Suprapubic skin (tissue), 4 donors: ENCODE results near the gene CARHSP1. TPM values are rescaled to one million over a fixed set of nuclear protein-coding genes. Genes with fewer than 3 reads are reported as not detected.
"Not testable (repeated sequence)": the region's sequence is repeated elsewhere in the genome, so short reads cannot be mapped to it uniquely, and the experiment has no call there.

Source experiments
- DNase-seq, 2 donors: peaks; one replicate each; pipeline ENCODE4 v3.0.0-alpha.2; 2019; ENCODE audit warnings: low spot score in 2 of 2
- H3K27ac ChIP-seq: fragments of 200-600 bp; sonication (generic); one replicate; pipeline ENCODE4 v1.5.1; 2019
- H3K27me3 ChIP-seq: fragments of 200-600 bp; sonication (generic); one replicate; pipeline ENCODE4 v1.5.1; 2019
- H3K36me3 ChIP-seq: fragments of 200-600 bp; sonication (generic); one replicate; pipeline ENCODE4 v1.5.1; 2019
- H3K4me1 ChIP-seq: fragments of 200-600 bp; sonication (generic); one replicate; pipeline ENCODE4 v1.5.1; 2019
- H3K4me3 ChIP-seq: fragments of 200-600 bp; sonication (generic); one replicate; pipeline ENCODE4 v1.5.1; 2019; ENCODE audit warnings: mild to moderate bottlenecking
- H3K9me3 ChIP-seq: fragments of 200-600 bp; sonication (generic); one replicate; pipeline ENCODE4 v1.5.1; 2019
- EP300 ChIP-seq: sonication (generic); formaldehyde crosslinking; IDR thresholded peaks from one replicate; pipeline ENCODE4 v1.6.1; 2017; ENCODE audit warnings: antibody characterized with exemption
- POLR2A ChIP-seq, 2 donors: fragments of 450-650 bp; IDR thresholded peaks; one replicate each; pipeline ENCODE4 v1.6.1; 2017; ENCODE audit warnings: antibody characterized with exemption in 2 of 2, mild to moderate bottlenecking in 2 of 2, moderate library complexity in 2 of 2
- POLR2AphosphoS5 ChIP-seq, 3 donors: sonication (generic); formaldehyde crosslinking; IDR thresholded peaks; one replicate each; pipeline ENCODE4 v1.6.1; 2017; ENCODE audit warnings: antibody characterized with exemption in 3 of 3
- WGBS: methylation state at CpG from one replicate; pipeline ENCODE4 v1.1.5; 2018; 5-methylcytosine and 5-hydroxymethylcytosine counted together
- total RNA-seq, 4 donors: library from RNA; depleted of rRNA; stranded (reverse); fragments of >200 nt; gene quantifications; one replicate each; pipeline ENCODE4 v1.1.0, GENCODE V29; 2016
- TF ChIP-seq, protein P1 (sequence below), 2 donors: fragments of 200-600 bp in 1 of 2; fragments of 450-650 bp in 1 of 2; sonication (generic) in 1 of 2; IDR thresholded peaks; one replicate each; pipeline ENCODE4 v1.5.1; 2016 to 2019; ENCODE audit warnings: antibody characterized with exemption in 2 of 2, mild to moderate bottlenecking in 1 of 2, moderate library complexity in 1 of 2

Gene CARHSP1
- total RNA-seq, 4 donors from 2014 or later: 32.7 to 60.8 (median 41.5) TPM

DNA sequence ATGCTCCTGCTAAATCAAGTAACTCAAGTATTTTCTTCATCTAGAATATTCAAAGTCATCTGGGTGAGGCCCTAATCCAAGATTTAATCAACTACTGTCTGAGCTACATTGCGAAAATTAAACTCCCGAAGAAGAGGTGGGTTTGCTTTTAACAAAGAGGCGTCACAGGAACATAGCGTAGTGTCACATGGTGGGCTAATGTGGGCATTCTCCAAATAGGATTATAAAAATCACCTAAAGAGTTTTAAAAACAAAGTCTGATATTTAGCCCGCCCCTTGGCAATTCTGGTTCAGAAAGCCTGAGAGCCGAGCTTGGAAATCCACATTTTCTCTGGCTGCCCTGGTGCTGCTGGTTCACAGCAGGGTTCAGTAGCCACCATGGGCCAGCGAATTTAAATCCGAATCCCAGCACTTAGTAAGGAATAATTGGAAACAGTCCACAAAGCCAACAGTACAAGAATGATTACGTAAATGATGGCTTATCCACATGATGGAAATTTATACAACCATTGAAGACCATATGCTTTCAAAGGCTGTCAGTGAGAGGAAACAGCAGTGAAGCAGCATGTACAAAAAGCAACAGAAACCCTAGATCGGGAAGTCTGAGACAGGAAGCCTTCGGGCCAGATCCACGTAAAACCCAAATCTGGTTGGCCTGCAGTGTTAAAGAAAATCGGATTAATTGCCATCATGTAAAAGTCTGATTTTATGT, 62.4 kb downstream of the CARHSP1 start:
- Histone ChIP-seq H3K4me3 (no peak overlapping the region), H3K4me1 (no peaks in the 10 kb centered on the region), H3K9me3 (no peaks in the 10 kb centered on the region), H3K27ac (no peak overlapping the region), H3K27me3 (no peaks in the 10 kb centered on the region), H3K36me3 (peaks cover 95% of the 10 kb centered on the region)
- no peak for TF ChIP-seq EP300
- TF ChIP-seq POLR2A (IDR thresholded peaks at IDR 0.05): no peak
- no peak for TF ChIP-seq POLR2AphosphoS5 (IDR thresholded peaks at IDR 0.05)
- TF ChIP-seq, protein P1, sequence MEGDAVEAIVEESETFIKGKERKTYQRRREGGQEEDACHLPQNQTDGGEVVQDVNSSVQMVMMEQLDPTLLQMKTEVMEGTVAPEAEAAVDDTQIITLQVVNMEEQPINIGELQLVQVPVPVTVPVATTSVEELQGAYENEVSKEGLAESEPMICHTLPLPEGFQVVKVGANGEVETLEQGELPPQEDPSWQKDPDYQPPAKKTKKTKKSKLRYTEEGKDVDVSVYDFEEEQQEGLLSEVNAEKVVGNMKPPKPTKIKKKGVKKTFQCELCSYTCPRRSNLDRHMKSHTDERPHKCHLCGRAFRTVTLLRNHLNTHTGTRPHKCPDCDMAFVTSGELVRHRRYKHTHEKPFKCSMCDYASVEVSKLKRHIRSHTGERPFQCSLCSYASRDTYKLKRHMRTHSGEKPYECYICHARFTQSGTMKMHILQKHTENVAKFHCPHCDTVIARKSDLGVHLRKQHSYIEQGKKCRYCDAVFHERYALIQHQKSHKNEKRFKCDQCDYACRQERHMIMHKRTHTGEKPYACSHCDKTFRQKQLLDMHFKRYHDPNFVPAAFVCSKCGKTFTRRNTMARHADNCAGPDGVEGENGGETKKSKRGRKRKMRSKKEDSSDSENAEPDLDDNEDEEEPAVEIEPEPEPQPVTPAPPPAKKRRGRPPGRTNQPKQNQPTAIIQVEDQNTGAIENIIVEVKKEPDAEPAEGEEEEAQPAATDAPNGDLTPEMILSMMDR (IDR thresholded peaks at IDR 0.05): no peak
- 90% methylated on average over 13 of the region's 13 CpGs for WGBS
- no peak for DNase-seq

DNA sequence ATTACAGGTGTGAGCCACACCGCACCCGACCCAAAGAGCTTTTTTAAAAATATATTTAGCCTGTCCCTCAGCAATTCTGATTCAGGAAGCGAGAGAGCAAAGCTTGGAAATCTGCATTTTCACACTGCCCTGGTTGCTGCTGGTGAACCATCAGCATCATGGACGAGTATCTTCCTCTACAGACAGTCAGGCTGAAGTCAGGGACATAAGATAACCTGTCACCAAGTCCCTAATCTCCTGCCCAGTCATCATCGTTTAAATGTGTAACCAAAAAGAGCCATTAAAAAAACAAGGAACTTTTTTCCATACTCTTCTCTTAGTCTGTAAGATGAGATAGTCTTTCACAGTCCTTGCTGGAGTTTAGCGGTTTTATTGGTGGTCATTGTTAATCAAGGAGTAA, 64.5 kb downstream of the CARHSP1 start:
- Histone ChIP-seq H3K4me3 (no peak overlapping the region), H3K4me1 (peaks cover 10% of the 10 kb centered on the region), H3K27ac (no peak overlapping the region), H3K36me3 (peaks cover 74% of the 10 kb centered on the region), H3K27me3 (no peaks in the 10 kb centered on the region), H3K9me3 (no peaks in the 10 kb centered on the region)
- no peak for DNase-seq
- TF ChIP-seq EP300: no peak
- 87% methylated on average over 6 of the region's 6 CpGs for WGBS

DNA sequence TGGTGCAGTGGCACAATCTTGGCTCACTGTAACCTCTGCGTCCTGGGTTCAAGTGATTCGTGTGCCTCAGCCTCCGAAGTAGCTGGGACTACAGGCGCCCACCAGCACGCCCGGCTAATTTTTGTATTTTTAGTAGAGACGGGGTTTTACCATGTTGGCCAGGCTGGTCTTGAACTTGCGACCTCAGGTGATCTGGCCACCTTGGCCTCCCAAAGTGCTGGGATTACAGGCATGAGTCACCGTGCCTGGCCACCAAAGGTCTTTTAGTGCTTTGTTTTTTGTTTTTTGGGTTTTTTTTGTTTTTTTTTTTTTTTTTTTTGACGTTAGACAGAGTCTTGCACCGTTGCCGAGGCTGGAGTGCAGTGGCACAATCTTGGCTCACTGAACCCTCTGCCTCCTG, 65.1 kb downstream of the CARHSP1 start:
- not testable (repeated sequence) for H3K9me3 ChIP-seq, H3K27me3 ChIP-seq, H3K4me3 ChIP-seq, H3K27ac ChIP-seq, DNase-seq
- peaks cover 15% of the 10 kb centered on the region for H3K4me1 ChIP-seq
- peaks cover 69% of the 10 kb centered on the region for H3K36me3 ChIP-seq
- 89% methylated on average over 12 of the region's 12 CpGs for WGBS

Other genes with a start within 250 kb of the CARHSP1 start
- 100 to 1,000 TPM in 1 of 4 donors, 10 to 100 TPM in 3; 15.5 to 114 (median 28.3) TPM for gene METTL22, start 247.3 kb downstream of the CARHSP1 start, total RNA-seq
- 1 to 10 TPM; 2.0 to 8.5 (median 5.9) TPM for gene ABAT, start 194.4 kb downstream of the CARHSP1 start, total RNA-seq
- gene TMEM186, start 71.4 kb downstream of the CARHSP1 start, total RNA-seq: 1 to 10 TPM; 3.9 to 7.0 (median 5.0) TPM
- gene PMM2, start 71.2 kb downstream of the CARHSP1 start, total RNA-seq: 10 to 100 TPM; 20.0 to 33.0 (median 25.7) TPM
- gene LITAFD, start 13.3 kb upstream of the CARHSP1 start, total RNA-seq: not detected
- 100 to 1,000 TPM in 3 of 4 donors, 10 to 100 TPM in 1; 94.7 to 135 (median 119) TPM for gene USP7, start 94.9 kb upstream of the CARHSP1 start, total RNA-seq
- gene HAPSTR1, start 222.6 kb upstream of the CARHSP1 start, total RNA-seq: 10 to 100 TPM; 40.4 to 52.7 (median 47.4) TPM